ENCODE data around the gene FBXL16. TPM values are rescaled to one million over a fixed set of nuclear protein-coding genes. Genes with fewer than 3 reads are reported as not detected.

FBXL16 gene
- total RNA-seq, 2 donors from 2014 or later, result 1.0 to 2.3 TPM

DNA sequence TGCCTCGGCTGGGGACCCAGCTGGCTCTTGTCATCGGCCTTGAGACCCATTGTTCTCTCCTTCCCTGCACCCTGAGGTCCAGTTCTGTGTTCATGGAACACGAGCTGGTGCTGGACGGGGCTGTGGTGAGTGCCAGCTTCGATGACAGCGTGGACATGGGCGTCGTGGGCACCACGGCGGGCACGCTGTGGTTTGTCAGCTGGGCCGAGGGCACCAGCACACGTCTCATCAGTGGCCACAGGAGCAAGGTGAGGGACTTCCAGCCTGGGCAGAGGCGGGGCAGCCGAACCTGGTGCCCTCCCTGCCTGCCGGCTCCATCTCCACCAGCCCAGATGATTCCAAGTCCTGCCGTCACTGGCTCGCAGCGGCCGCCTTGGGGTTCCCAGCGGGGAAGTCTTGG lies 43.0 kb downstream of the FBXL16 start:
- WGBS, 2 donors, result 88 to 90% methylated on average over 6 to 21 of the region's 21 CpGs
- TF ChIP-seq CTCF (IDR thresholded peaks at IDR 0.05) (no peak), POLR2A (IDR thresholded peaks at IDR 0.05) (no peak)

GRCh38 chr16:662095-662494 lies 43.5 kb downstream of the FBXL16 start:
- WGBS, 2 donors, result 92% methylated on average over 19 of the region's 19 CpGs; no CpG with 5 or more reads in 1 of the 2 donors

More for the DNA sequence above, 43.0 kb downstream of the FBXL16 start:
- intact Hi-C loops (cut with DNase I), result no loop called here
- H3K9me3 ChIP-seq, result no peaks in the 10 kb centered on the region
- no peaks in the 10 kb centered on the region for H3K36me3 ChIP-seq (replicated peaks in 1 of 2; ENCODE audit: insufficient read depth in 1 of 2, low read depth in 2 of 2)
- H3K27me3 ChIP-seq, result no peaks in the 10 kb centered on the region
- peak overlapping the region in 1 of 4 donors; percentile 10 for H3K27ac ChIP-seq
- peaks cover 24% of the 10 kb centered on the region for H3K4me1 ChIP-seq
- ATAC-seq, result no peak
- DNase-seq, result no peak
- no peak overlapping the region for H3K4me3 ChIP-seq

DNA sequence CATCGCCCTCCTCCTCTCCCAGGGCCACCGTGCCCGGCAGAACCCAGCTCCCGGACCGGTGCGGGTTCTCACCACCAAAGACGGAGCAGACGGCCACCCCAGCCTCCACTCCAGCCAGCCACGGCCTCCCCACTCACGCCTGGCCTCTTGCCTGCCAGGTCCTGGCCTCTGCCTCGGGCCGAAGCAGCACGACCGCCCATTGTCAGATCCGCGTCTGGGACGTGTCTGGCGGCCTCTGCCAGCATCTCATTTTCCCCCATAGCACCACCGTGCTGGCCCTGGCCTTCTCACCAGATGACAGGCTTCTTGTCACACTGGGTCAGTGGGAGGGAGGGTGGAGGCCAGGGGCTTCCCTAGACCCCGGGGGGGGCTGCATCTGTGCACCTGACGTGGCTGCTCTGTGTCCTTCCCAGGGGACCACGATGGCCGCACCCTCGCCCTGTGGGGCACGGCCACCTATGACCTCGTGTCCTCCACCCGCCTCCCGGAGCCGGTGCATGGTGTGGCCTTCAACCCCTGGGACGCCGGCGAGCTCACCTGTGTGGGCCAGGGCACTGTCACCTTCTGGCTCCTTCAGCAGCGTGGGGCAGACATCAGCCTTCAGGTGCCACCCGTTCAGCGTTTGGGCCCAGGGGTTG lies 44.3 kb downstream of the FBXL16 start:
- no peak overlapping the region for H3K4me3 ChIP-seq
- no peaks in the 10 kb centered on the region for H3K27me3 ChIP-seq
- TF ChIP-seq CTCF (IDR thresholded peaks at IDR 0.05) (no peak), POLR2A (IDR thresholded peaks at IDR 0.05) (no peak)
- no peaks in the 10 kb centered on the region for H3K9me3 ChIP-seq
- peak in 1 of 4 donors; percentile 42 for DNase-seq
- 0 to 30% methylated on average over 3 to 35 of the region's 35 CpGs for WGBS, 2 donors
- no peaks in the 10 kb centered on the region for H3K36me3 ChIP-seq (replicated peaks in 1 of 2; ENCODE audit: insufficient read depth in 1 of 2, low read depth in 2 of 2)
- peaks cover 19% of the 10 kb centered on the region for H3K4me1 ChIP-seq
- intact Hi-C loops (cut with DNase I), result no loop called here
- no peak for ATAC-seq
- peak overlapping the region; percentile 30 to 80 (median 78) for H3K27ac ChIP-seq

More at GRCh38 chr16:662095-662494, 43.5 kb downstream of the FBXL16 start:
- intact Hi-C loops (cut with DNase I), result no loop called here
- no peak for ATAC-seq
- no peak overlapping the region for H3K4me3 ChIP-seq
- H3K27ac ChIP-seq, result peak overlapping the region in 1 of 4 donors; percentile 78
- no peaks in the 10 kb centered on the region for H3K9me3 ChIP-seq
- H3K36me3 ChIP-seq (replicated peaks in 1 of 2; ENCODE audit: insufficient read depth in 1 of 2, low read depth in 2 of 2), result no peaks in the 10 kb centered on the region
- peaks cover 19% of the 10 kb centered on the region for H3K4me1 ChIP-seq
- TF ChIP-seq POLR2A (IDR thresholded peaks at IDR 0.05) (no peak), CTCF (IDR thresholded peaks at IDR 0.05) (no peak)
- DNase-seq, result no peak
- H3K27me3 ChIP-seq, result no peaks in the 10 kb centered on the region

DNA sequence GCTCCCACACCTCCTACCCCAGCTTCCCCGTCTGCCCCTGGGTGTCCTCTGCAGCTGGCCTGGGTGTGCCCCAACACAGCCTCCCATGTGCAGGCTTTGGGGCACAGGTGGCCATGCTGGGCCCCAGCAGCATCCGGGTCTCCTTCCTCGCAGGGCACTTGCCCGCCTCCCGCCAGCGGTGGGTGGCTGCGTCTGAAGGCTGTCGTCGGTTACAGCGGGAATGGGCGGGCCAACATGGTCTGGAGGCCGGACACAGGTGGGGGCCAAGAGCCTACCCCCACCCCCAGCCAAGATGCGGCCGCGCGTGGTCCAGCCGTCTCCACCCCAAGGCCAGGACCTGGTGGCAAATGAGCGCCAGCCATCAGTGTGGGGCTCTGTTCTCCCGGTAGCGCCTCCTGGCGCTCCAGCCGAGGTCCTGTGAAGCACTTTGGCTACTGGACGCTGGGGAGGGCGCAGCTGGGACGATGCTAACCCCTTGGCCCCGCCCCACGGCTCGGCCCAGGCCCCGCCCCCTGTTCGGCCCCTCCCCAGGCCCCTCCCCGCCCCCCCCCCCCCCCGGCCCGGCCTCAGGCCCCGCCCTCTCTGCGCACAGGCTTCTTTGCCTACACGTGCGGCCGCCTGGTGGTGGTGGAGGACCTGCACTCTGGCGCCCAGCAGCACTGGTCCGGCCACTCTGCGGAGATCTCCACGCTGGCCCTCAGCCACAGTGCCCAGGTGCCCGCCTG lies 45.0 kb downstream of the FBXL16 start:
- Histone ChIP-seq H3K27ac (peak overlapping the region; percentile 71 to 82 (median 80)), H3K4me3 (no peak overlapping the region), H3K36me3 (replicated peaks in 1 of 2; ENCODE audit: insufficient read depth in 1 of 2, low read depth in 2 of 2) (no peaks in the 10 kb centered on the region), H3K27me3 (no peaks in the 10 kb centered on the region), H3K9me3 (no peaks in the 10 kb centered on the region), H3K4me1 (peaks cover 19% of the 10 kb centered on the region)
- peak; percentile 54 to 76 (median 67) for TF ChIP-seq CTCF (IDR thresholded peaks at IDR 0.05)
- TF ChIP-seq POLR2A (IDR thresholded peaks at IDR 0.05), result peak in 2 of 3 donors; percentile 42 to 52
- intact Hi-C loops (cut with DNase I), result no loop called here
- peak; percentile 96 to 99 (median 98) for DNase-seq
- 18 to 20% methylated on average over 2 to 27 of the region's 43 CpGs for WGBS, 2 donors
- peak; percentile 88 for ATAC-seq

Measured in body of pancreas (tissue), 4 donors.